Right lobe of liver (tissue), 6 donors: ENCODE measurements around the gene OMA1. TPM values are rescaled to one million over a fixed set of nuclear protein-coding genes. Genes with fewer than 3 reads are reported as not detected.

Source experiments
- ATAC-seq, 4 donors: fragments of 200-7000 bp; cut with Tn5 transposase; one replicate each; pipeline ENCODE4 v1.9.1; 2020; ENCODE audit warnings: mild to moderate bottlenecking in 4 of 4, moderate library complexity in 4 of 4
- DNase-seq, 3 donors: peaks; one replicate each; pipeline ENCODE4 v3.0.0-alpha.2; 2020
- H3K27ac ChIP-seq, 3 donors: fragments of 200-600 bp; one replicate each; pipeline ENCODE4 v1.8.0; 2022
- H3K27me3 ChIP-seq, 2 donors: fragments of 200-600 bp; one replicate each; pipeline ENCODE4 v1.8.0; 2022
- H3K36me3 ChIP-seq, 4 donors: fragments of 200-600 bp; sonication (generic) in 1 of 4; one replicate each; pipeline versions ENCODE4 v1.5.1 to v1.8.0; 2017 to 2022; ENCODE audit warnings: control low read depth in 1 of 4
- H3K4me1 ChIP-seq, 4 donors: fragments of 200-600 bp; sonication (generic) in 1 of 4; one replicate each; pipeline versions ENCODE4 v1.5.1 to v1.8.0; 2017 to 2022; ENCODE audit warnings: control low read depth in 1 of 4
- H3K4me3 ChIP-seq, 3 donors: fragments of 200-600 bp; one replicate each; pipeline ENCODE4 v1.8.0; 2022
- H3K9me3 ChIP-seq, 4 donors: fragments of 200-600 bp; sonication (generic) in 1 of 4; one replicate each; pipeline versions ENCODE4 v1.5.1 to v1.8.0; 2017 to 2022; ENCODE audit warnings: control low read depth in 1 of 4
- POLR2A ChIP-seq: fragments of 450-650 bp; IDR thresholded peaks from one replicate; pipeline ENCODE4 v1.6.1; 2017; ENCODE audit warnings: antibody characterized with exemption, mild to moderate bottlenecking
- WGBS: methylation state at CpG from one replicate; pipeline ENCODE4 v1.1.6; 2018; ENCODE audit warnings: low coverage, low lambda C conversion rate; ENCODE audit not compliant: insufficient coverage; ENCODE audit errors: missing lambda C conversion rate; 5-methylcytosine and 5-hydroxymethylcytosine counted together
- intact Hi-C, 2 donors: fragments of 100-400 bp; cut with DNase I; formaldehyde crosslinking; loops; one replicate each; pipeline versions ENCODE4 v1.11.2 to v1.14.1; 2022
- total RNA-seq, 6 experiments: library from RNA; depleted of rRNA in 2 of 6; stranded (reverse); fragments of >200 nt in 2 of 6; fragmentation: NEBNext Ultra II Directional in 3 of 6; extraction: Animal tissue kit (Norgen Biotek cat#: 25700) in 3 of 6; gene quantifications; one replicate each; pipeline versions ENCODE4 v1.1.0 to v1.2.4, GENCODE V29; 2016 to 2023
- TF ChIP-seq, protein P1 (sequence below), 4 donors: fragments of 200-600 bp in 3 of 4; fragments of 450-650 bp in 1 of 4; IDR thresholded peaks; one replicate each; pipeline versions ENCODE4 v1.5.1 to v1.8.0; 2016 to 2022; ENCODE audit warnings: antibody characterized with exemption in 4 of 4, mild to moderate bottlenecking in 2 of 4
- donor health status: DM: no; HTN: yes; CAD: no.
- donor health status: DM: no; HTN: no; CAD: no.
- donor health status: DM: no; HTN: no; CAD: no.
- donor health status: DM: no; HTN: yes; CAD: no.
- donor health status: DM: no; HTN: yes; CAD: no.

The OMA1 gene
- total RNA-seq, 6 experiments from 2014 or later = 16.1 to 29.0 (median 18.9) TPM

GRCh38 chr1:58446368-58446767 lies 100.2 kb downstream of the OMA1 start:
- no peak overlapping the region for H3K4me3 ChIP-seq
- peak overlapping the region; percentile 2 to 93 (median 91) for H3K27ac ChIP-seq
- peaks cover 0 to 48% (median 17%) of the 10 kb centered on the region in 4 donors for H3K4me1 ChIP-seq
- intact Hi-C loops = no loop called here
- ATAC-seq = peak; percentile 86 to 92 (median 88)
- DNase-seq = peak; percentile 35 to 85 (median 67)
- H3K36me3 ChIP-seq = no peaks in the 10 kb centered on the region
- no peaks in the 10 kb centered on the region for H3K27me3 ChIP-seq
- no peaks in the 10 kb centered on the region for H3K9me3 ChIP-seq
- TF ChIP-seq, protein P1, sequence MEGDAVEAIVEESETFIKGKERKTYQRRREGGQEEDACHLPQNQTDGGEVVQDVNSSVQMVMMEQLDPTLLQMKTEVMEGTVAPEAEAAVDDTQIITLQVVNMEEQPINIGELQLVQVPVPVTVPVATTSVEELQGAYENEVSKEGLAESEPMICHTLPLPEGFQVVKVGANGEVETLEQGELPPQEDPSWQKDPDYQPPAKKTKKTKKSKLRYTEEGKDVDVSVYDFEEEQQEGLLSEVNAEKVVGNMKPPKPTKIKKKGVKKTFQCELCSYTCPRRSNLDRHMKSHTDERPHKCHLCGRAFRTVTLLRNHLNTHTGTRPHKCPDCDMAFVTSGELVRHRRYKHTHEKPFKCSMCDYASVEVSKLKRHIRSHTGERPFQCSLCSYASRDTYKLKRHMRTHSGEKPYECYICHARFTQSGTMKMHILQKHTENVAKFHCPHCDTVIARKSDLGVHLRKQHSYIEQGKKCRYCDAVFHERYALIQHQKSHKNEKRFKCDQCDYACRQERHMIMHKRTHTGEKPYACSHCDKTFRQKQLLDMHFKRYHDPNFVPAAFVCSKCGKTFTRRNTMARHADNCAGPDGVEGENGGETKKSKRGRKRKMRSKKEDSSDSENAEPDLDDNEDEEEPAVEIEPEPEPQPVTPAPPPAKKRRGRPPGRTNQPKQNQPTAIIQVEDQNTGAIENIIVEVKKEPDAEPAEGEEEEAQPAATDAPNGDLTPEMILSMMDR (IDR thresholded peaks at IDR 0.05) = no peak

GRCh38 chr1:58443986-58444868 lies 102.3 kb downstream of the OMA1 start:
- Histone ChIP-seq H3K36me3 (no peaks in the 10 kb centered on the region), H3K4me1 (peaks cover 0 to 45% (median 19%) of the 10 kb centered on the region in 4 donors), H3K27me3 (no peaks in the 10 kb centered on the region), H3K4me3 (no peak overlapping the region), H3K27ac (no peak overlapping the region), H3K9me3 (no peaks in the 10 kb centered on the region)
- 65% methylated on average over 3 of the region's 4 CpGs for WGBS
- TF ChIP-seq, protein P1 (IDR thresholded peaks at IDR 0.05) = no peak
- no peak for TF ChIP-seq POLR2A
- ATAC-seq = no peak
- intact Hi-C loops = no loop called here
- no peak for DNase-seq

DNA sequence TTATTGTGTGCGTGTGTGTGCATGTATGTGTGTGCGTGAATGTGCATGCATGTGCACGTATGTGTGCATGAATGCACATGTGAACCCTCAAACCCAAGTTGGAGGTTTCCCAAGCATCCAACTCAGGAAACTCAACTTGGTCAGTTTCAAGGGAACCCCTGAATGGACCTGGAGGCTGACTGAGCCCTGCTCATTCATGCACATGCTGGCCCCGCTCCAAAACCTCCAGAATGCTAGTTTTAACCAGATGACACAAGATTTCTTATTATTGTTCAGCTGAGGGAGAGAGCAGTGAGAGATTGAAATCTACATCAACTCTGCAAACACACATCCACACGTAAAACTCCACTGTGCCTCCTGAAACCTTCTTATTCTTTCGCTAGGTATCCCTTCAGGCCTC lies 104.4 kb downstream of the OMA1 start:
- ATAC-seq (no peak), DNase-seq (no peak)
- TF ChIP-seq, protein P1 (IDR thresholded peaks at IDR 0.05) = no peak
- no peak for TF ChIP-seq POLR2A
- H3K4me1 ChIP-seq = peaks cover 0 to 29% (median 13%) of the 10 kb centered on the region in 4 donors
- no peaks in the 10 kb centered on the region for H3K36me3 ChIP-seq
- intact Hi-C loops = no loop called here
- no peaks in the 10 kb centered on the region for H3K27me3 ChIP-seq
- no peak overlapping the region for H3K27ac ChIP-seq
- no peak overlapping the region for H3K4me3 ChIP-seq
- H3K9me3 ChIP-seq = no peaks in the 10 kb centered on the region
- 85% methylated on average over 5 of the region's 6 CpGs for WGBS

DNA sequence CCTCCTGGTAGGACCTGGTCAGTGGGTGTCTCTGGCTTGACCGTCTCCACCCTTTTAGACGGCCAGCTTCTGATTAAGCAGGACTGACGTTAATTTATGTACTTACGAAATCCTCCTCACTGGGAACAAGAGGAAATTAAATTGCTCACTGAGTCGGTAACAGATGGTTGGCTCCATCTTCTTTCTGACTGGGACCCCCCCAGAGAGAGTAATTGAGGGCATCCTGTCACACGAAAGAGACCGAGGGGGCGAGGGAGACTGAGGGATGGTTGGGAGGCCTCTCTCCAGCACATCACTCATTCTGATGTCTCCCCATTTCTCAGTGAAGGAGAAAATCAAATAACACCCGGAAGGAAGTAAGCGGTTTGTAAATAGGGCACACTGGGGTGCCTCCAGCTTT lies 104.8 kb downstream of the OMA1 start:
- ATAC-seq (no peak), DNase-seq (no peak)
- Histone ChIP-seq H3K4me1 (peaks cover 0 to 26% (median 11%) of the 10 kb centered on the region in 4 donors), H3K9me3 (no peaks in the 10 kb centered on the region), H3K36me3 (no peaks in the 10 kb centered on the region), H3K27ac (no peak overlapping the region), H3K4me3 (no peak overlapping the region), H3K27me3 (no peaks in the 10 kb centered on the region)
- WGBS = 86% methylated on average over 9 of the region's 10 CpGs
- intact Hi-C loops = no loop called here
- TF ChIP-seq, protein P1 (IDR thresholded peaks at IDR 0.05) = no peak
- TF ChIP-seq POLR2A = no peak
